HPDE6-E6E7 (cell line): ENCODE data around the gene EPHA3.

Experiments used
- DNase-seq: peaks from one replicate; pipeline ENCODE4 v3.0.0; 2011; ENCODE audit warnings: missing footprints; ENCODE audit errors: extremely low spot score

The EPHA3 gene

GRCh38 chr3:89107461-89108290, at the start of gene EPHA3:
EPHA3 (plus strand) TSS chr3:89107621; CDS start chr3:89107749, 128 bp downstream.
- DNase-seq = peak; percentile 83

- no peak for DNase-seq
Measured at GRCh38 chr3:89058371-89058770, 49.0 kb upstream of the EPHA3 start.

- no peak for DNase-seq
Measured at GRCh38 chr3:89059211-89059925, 48.1 kb upstream of the EPHA3 start.

- no peak for DNase-seq
Measured at GRCh38 chr3:89061259-89061658, 46.2 kb upstream of the EPHA3 start.

- DNase-seq = no peak
Measured at GRCh38 chr3:89067736-89068135, 39.7 kb upstream of the EPHA3 start.

GRCh38 chr3:89072642-89073041, 34.8 kb upstream of the EPHA3 start:
- no peak for DNase-seq

GRCh38 chr3:89079944-89080343, 27.5 kb upstream of the EPHA3 start:
- no peak for DNase-seq

- no peak for DNase-seq
Measured at GRCh38 chr3:89087851-89088250, 19.6 kb upstream of the EPHA3 start.

GRCh38 chr3:89098173-89098572, 9.2 kb upstream of the EPHA3 start:
- DNase-seq = no peak

GRCh38 chr3:89098964-89099585, 8.3 kb upstream of the EPHA3 start:
- peak; percentile 19 for DNase-seq

GRCh38 chr3:89101251-89101650, 6.2 kb upstream of the EPHA3 start:
- no peak for DNase-seq

GRCh38 chr3:89101921-89102320, 5.5 kb upstream of the EPHA3 start:
- no peak for DNase-seq

GRCh38 chr3:89104499-89104898, 2.9 kb upstream of the EPHA3 start:
- no peak for DNase-seq

GRCh38 chr3:89105503-89105902, 1.9 kb upstream of the EPHA3 start:
- no peak for DNase-seq

- DNase-seq = no peak
Measured at GRCh38 chr3:89108291-89108550, 800 bp downstream of the EPHA3 start.

GRCh38 chr3:89113344-89113743, 5.9 kb downstream of the EPHA3 start:
- no peak for DNase-seq

- peak; percentile 54 for DNase-seq
Measured at GRCh38 chr3:89113893-89114840, 6.7 kb downstream of the EPHA3 start.

- no peak for DNase-seq
Measured at GRCh38 chr3:89114841-89115223, 7.4 kb downstream of the EPHA3 start.

- no peak for DNase-seq
Measured at GRCh38 chr3:89116476-89116875, 9.1 kb downstream of the EPHA3 start.

GRCh38 chr3:89138048-89138447, 30.6 kb downstream of the EPHA3 start:
- DNase-seq = no peak

GRCh38 chr3:89139870-89140269, 32.4 kb downstream of the EPHA3 start:
- no peak for DNase-seq

GRCh38 chr3:89144080-89144479, 36.7 kb downstream of the EPHA3 start:
- DNase-seq = no peak
